ENCODE results near the gene DTX1. TPM values are rescaled to one million over a fixed set of nuclear protein-coding genes. Genes with fewer than 3 reads are reported as not detected.
A peak's percentile ranks its signal among the peaks of the same experiment; 100 is the strongest.

DTX1 gene
- total RNA-seq, 1 donor from 2014 or later = 1.5 TPM

GRCh38 chr12:113142886-113143332, 86.4 kb downstream of the DTX1 start:
- peak overlapping the region; percentile 52 for H3K27ac ChIP-seq (replicated peaks)
- no peak for TF ChIP-seq CTCF (IDR thresholded peaks at IDR 0.05; ENCODE audit: borderline replicate concordance)
- no peak overlapping the region for H3K4me3 ChIP-seq
- peaks cover 6% of the 10 kb centered on the region for H3K4me1 ChIP-seq
- H3K36me3 ChIP-seq = no peaks in the 10 kb centered on the region
- no peaks in the 10 kb centered on the region for H3K9me3 ChIP-seq (replicated peaks)
- intact Hi-C loops (cut with micrococcal nuclease) = no loop called here
- peaks cover 39% of the 10 kb centered on the region for H3K27me3 ChIP-seq (ENCODE audit: low read depth)
- no peak for DNase-seq

DNA sequence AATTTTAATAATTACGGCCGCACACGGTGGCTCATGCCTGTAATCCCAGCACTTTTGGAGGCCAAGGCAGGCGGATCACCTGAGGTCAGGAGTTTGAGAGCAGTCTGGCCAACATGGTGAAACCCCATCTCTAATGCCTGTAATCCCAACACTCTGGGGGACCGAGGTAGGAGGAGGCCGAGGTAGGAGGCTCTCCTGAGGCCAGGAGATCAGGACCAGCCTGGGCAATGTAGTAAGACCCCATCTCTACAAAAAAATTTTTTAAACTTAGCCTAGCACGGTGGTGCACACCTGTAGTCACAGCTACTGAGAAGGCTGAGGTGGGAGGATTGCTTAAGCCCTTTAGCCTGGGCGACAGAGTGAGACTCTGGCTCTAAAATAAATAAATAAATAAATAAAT, 87.4 kb downstream of the DTX1 start:
- Histone ChIP-seq H3K9me3 (replicated peaks) (no peaks in the 10 kb centered on the region), H3K36me3 (no peaks in the 10 kb centered on the region), H3K4me1 (peaks cover 6% of the 10 kb centered on the region), H3K4me3 (no peak overlapping the region), H3K27ac (replicated peaks) (no peak overlapping the region), H3K27me3 (ENCODE audit: low read depth) (peaks cover 36% of the 10 kb centered on the region)
- intact Hi-C loops (cut with micrococcal nuclease) = no loop called here
- no peak for DNase-seq
- TF ChIP-seq CTCF (IDR thresholded peaks at IDR 0.05; ENCODE audit: borderline replicate concordance) = no peak

DNA sequence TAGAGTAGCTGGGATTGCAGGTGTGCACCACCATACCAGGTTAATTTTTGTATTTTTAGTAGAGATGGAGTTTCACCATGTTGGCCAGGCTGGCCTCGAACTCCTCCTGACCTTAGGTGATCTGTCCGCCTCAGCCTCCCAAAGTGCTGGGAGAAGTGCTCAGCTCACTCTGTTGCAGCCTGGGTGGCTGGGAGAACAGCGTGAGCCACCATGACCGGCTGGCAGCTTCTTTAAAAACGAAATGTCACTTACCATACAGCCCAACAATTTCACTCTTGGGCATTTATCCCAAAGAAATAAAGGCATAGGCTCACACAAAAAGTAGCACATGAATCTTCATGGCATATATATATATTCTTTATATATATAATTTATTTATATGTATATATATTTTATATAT, 88.3 kb downstream of the DTX1 start:
- no peak overlapping the region for H3K27ac ChIP-seq (replicated peaks)
- peaks cover 13% of the 10 kb centered on the region for H3K4me1 ChIP-seq
- peaks cover 43% of the 10 kb centered on the region for H3K27me3 ChIP-seq (ENCODE audit: low read depth)
- H3K4me3 ChIP-seq = no peak overlapping the region
- H3K9me3 ChIP-seq (replicated peaks) = no peaks in the 10 kb centered on the region
- no peak for TF ChIP-seq CTCF (IDR thresholded peaks at IDR 0.05; ENCODE audit: borderline replicate concordance)
- intact Hi-C loops (cut with micrococcal nuclease) = no loop called here
- no peaks in the 10 kb centered on the region for H3K36me3 ChIP-seq
- no peak for DNase-seq

DNA sequence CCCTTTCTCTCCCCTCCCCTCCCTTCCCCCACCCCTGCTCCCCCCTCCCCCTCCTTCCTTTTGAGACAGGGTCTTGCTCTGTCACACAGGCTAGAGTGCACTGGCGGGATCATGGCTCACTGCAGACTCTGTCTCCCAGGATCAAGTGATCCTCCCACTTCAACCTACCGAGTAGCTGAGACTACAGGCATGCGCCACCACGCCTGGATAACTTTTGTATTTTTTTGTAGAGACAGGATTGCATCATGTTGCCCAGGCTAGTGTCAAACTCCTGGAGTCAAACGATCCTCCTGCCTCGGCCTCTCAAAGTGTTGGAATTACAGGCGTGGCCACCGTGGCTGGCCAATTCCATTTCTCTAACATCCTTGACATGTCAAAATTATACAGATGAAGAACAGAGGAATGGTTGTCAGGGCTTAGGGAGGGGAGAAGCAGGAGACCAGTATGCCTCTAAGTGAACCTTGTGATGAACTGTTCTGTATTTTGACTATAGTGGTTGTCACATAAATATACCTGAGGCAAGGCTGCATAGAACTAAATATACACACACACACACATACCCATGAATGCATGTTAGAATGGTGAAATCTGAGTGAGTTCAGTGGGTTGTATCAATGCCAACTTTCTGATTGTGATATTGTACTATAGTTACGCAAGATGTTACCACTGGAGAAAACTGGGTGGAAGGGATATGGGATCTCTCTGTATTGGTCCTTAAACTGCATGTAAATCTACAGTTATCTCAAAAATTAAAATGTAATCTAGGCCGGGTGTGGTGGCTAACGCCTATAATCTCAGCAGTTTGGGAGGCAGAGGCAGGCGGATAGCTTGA, 89.4 kb downstream of the DTX1 start:
- no peak for DNase-seq
- intact Hi-C loops (cut with micrococcal nuclease) = no loop called here
- Histone ChIP-seq H3K4me1 (peaks cover 15% of the 10 kb centered on the region), H3K4me3 (no peak overlapping the region), H3K36me3 (no peaks in the 10 kb centered on the region), H3K27me3 (ENCODE audit: low read depth) (peaks cover 54% of the 10 kb centered on the region), H3K27ac (replicated peaks) (no peak overlapping the region), H3K9me3 (replicated peaks) (no peaks in the 10 kb centered on the region)
- no peak for TF ChIP-seq CTCF (IDR thresholded peaks at IDR 0.05; ENCODE audit: borderline replicate concordance)

GRCh38 chr12:113146999-113147398, 90.5 kb downstream of the DTX1 start:
- no peak for TF ChIP-seq CTCF (IDR thresholded peaks at IDR 0.05; ENCODE audit: borderline replicate concordance)
- Histone ChIP-seq H3K4me1 (peaks cover 14% of the 10 kb centered on the region), H3K9me3 (replicated peaks) (no peaks in the 10 kb centered on the region), H3K4me3 (no peak overlapping the region), H3K27me3 (ENCODE audit: low read depth) (peaks cover 61% of the 10 kb centered on the region), H3K36me3 (no peaks in the 10 kb centered on the region), H3K27ac (replicated peaks) (no peak overlapping the region)
- DNase-seq = no peak
- intact Hi-C loops (cut with micrococcal nuclease) = no loop called here

Other genes starting within 250 kb of the DTX1 start
- 4.8 TPM for gene OAS1, start 149.8 kb upstream of the DTX1 start, total RNA-seq
- gene OAS3, start 118.3 kb upstream of the DTX1 start, total RNA-seq = 5.4 TPM
- 4.8 TPM for gene OAS2, start 78.2 kb upstream of the DTX1 start, total RNA-seq
- gene RASAL1, start 79.0 kb downstream of the DTX1 start, total RNA-seq = not detected
- gene CFAP73, start 93.0 kb downstream of the DTX1 start, total RNA-seq = not detected
- 34.7 TPM for gene DDX54, start 128.7 kb downstream of the DTX1 start, total RNA-seq
- gene RITA1, start 129.0 kb downstream of the DTX1 start, total RNA-seq = 17.9 TPM
- 153 TPM for gene TPCN1, start 164.7 kb downstream of the DTX1 start, total RNA-seq

Data from left ventricle myocardium inferior (tissue), 1 donor.